Measurements from ENCODE around the gene MYO6.

GRCh38 chr6:75848274-75848673 is 99.2 kb downstream of the MYO6 start:
- no peak for TF ChIP-seq TAF1 (IDR thresholded peaks at IDR 0.05; ENCODE audit: borderline replicate concordance, insufficient read depth, low read length)
- no peak for TF ChIP-seq POLR2AphosphoS5 (IDR thresholded peaks at IDR 0.05; ENCODE audit: low read depth, low read length)
- TF ChIP-seq REST (IDR thresholded peaks at IDR 0.05; ENCODE audit: insufficient read depth in 1 of 2, low read depth in 2 of 2, low read length in 2 of 2), result no peak
- TF ChIP-seq SIN3A (IDR thresholded peaks at IDR 0.05; ENCODE audit: borderline replicate concordance, insufficient read depth, low read length), result no peak
- no peak for TF ChIP-seq FOXP2 (optimal IDR thresholded peaks at IDR 0.05; ENCODE audit: borderline replicate concordance, extremely low read depth, extremely low read length, insufficient read depth)

Measured in PFSK-1 (cell line).